NT2/D1 (cell line): ENCODE measurements around the gene CNOT9.

Source experiments
- SUZ12 ChIP-seq: IDR thresholded peaks from 2 replicates; pipeline ENCODE4 v1.6.1; 2011; ENCODE audit not compliant: insufficient read length, insufficient read depth; ENCODE audit errors: extremely low read depth
- YY1 ChIP-seq: IDR thresholded peaks from 2 replicates; pipeline ENCODE4 v1.6.1; 2011; ENCODE audit not compliant: insufficient read length, insufficient read depth
- ZNF274 ChIP-seq: IDR thresholded peaks from 2 replicates; pipeline ENCODE4 v1.6.1; 2011; ENCODE audit warnings: mild to moderate bottlenecking, low read depth, low read length

DNA sequence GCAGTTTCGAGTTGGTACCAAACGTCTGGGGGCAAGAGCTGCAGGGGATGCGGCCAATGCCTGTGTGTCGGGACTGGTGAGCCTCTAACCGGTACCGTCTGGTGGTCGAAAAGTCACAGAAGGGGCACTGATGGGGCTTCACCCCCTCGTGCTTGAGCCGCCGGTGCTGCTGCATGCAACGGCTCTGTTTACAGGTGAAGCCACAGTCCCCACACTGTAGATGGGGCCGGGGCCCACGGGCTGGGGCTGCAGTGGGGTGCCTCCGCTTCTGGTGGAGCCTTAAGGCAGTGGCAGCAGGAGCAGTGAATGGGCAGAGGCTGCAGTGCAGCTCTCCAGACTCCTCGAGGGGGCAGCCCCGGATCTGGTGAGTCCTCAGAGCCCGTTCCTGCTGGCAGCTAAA is 74.1 kb downstream of the CNOT9 start:
- TF ChIP-seq YY1 (no peak), ZNF274 (no peak), SUZ12 (no peak)
